Uterus (tissue), 2 donors: Measurements from ENCODE around the gene TEAD4.

Experiments used
- CTCF ChIP-seq, 4 experiments: fragments of 200-600 bp in 2 of 4; fragments of 450-650 bp in 2 of 4; sonication (generic) in 2 of 4; IDR thresholded peaks; one replicate each; pipeline ENCODE4 v1.5.1; 2016 to 2019; ENCODE audit warnings: antibody characterized with exemption in 4 of 4, mild to moderate bottlenecking in 2 of 4, moderate library complexity in 1 of 4
- POLR2A ChIP-seq, 2 donors: fragments of 450-650 bp; IDR thresholded peaks; one replicate each; pipeline ENCODE4 v1.6.1; 2016; ENCODE audit warnings: antibody characterized with exemption in 2 of 2, mild to moderate bottlenecking in 1 of 2, moderate library complexity in 1 of 2

GRCh38 chr12:3077572-3078081 is 118.4 kb downstream of the TEAD4 start:
- TF ChIP-seq CTCF (IDR thresholded peaks at IDR 0.05) (no peak), POLR2A (IDR thresholded peaks at IDR 0.05) (no peak)
